Measurements from ENCODE around the gene NPM1. TPM values are rescaled to one million over a fixed set of nuclear protein-coding genes. Genes with fewer than 3 reads are reported as not detected.
A peak's percentile ranks its signal among the peaks of the same experiment; 100 is the strongest.

The NPM1 gene
- total RNA-seq, 6 donors from 2014 or later: 289 to 646 (median 517) TPM

DNA sequence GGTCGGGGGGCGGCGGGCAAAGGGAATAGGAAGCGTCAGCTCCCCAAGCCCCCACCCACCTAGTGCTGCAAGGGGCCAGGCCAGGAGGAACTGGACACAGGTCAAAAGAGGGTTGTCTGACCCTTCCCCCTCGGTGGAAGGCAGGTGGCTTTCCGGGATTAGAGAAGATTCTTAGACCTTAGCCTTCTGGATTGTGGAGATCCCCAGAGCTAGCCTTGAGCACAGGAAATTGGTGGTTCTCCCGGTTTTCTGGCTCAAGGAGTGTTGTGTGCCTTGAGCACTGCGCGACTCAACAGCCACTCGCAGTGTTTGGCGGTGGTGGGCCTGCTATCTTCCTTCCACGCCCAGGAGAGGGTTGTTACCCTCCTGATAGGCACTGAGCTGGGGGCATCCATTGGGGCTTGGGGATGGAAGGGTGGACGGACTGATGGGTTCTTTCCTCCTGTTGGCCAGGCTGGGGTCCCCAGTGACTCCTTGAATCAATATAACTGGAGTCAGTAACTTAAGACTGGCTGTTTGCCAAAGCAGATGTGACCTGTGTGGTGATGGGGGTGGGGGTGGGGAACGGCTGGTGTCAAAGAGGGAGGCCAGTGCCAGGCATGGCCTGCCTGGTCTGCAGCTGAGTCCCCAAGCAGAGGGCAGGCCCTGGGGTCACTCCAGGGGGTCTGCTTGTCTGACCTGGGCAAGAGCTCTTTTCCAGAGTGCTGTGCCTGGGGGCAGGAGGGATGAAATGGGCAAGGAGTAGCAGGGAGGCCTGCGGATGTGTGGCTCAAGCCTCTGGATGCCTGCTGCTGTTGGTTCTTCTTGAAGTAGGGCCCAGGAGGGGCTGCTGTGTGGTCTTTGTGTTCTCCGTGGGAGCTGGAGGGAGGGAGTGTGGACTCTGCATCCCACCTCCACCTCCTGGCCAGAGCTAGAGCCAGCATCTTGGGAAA is 33.9 kb downstream of the NPM1 start:
- peak overlapping the region in 2 of 4 donors; percentile 52 for H3K4me3 ChIP-seq

DNA sequence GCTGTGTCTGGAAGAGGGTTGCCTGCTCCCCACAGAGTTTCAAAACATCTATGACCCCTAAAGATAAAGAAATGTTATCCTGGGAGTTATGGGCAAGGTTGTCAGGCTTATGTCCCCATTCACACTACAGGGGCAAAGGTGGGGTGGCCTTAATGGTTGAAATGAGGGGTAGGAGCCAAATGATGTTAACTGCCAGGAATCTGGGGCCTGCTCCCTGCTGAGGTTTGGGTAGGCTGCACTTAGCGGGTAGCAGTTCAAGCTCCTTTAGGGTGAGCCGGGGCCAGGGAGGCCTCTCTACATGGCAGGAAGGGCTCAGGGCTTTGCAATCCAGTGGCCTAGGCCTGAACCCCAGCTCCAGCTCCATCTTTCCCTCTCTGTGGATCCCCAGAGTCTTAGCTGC is 34.8 kb downstream of the NPM1 start:
- WGBS, 2 donors: 100% methylated on average over 2 of the region's 2 CpGs; no CpG with 5 or more reads in 1 of the 2 donors
- H3K4me3 ChIP-seq: no peak overlapping the region
- TF ChIP-seq POLR2A (IDR thresholded peaks at IDR 0.05) (no peak), POLR2AphosphoS5 (IDR thresholded peaks at IDR 0.05) (no peak), EP300 (IDR thresholded peaks at IDR 0.05) (no peak)
- TF ChIP-seq, protein P1, sequence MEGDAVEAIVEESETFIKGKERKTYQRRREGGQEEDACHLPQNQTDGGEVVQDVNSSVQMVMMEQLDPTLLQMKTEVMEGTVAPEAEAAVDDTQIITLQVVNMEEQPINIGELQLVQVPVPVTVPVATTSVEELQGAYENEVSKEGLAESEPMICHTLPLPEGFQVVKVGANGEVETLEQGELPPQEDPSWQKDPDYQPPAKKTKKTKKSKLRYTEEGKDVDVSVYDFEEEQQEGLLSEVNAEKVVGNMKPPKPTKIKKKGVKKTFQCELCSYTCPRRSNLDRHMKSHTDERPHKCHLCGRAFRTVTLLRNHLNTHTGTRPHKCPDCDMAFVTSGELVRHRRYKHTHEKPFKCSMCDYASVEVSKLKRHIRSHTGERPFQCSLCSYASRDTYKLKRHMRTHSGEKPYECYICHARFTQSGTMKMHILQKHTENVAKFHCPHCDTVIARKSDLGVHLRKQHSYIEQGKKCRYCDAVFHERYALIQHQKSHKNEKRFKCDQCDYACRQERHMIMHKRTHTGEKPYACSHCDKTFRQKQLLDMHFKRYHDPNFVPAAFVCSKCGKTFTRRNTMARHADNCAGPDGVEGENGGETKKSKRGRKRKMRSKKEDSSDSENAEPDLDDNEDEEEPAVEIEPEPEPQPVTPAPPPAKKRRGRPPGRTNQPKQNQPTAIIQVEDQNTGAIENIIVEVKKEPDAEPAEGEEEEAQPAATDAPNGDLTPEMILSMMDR (IDR thresholded peaks at IDR 0.05): no peak
- H3K27ac ChIP-seq: no peak overlapping the region
- peaks cover 28 to 33% (median 29%) of the 10 kb centered on the region in 4 donors for H3K4me1 ChIP-seq
- H3K36me3 ChIP-seq: no peaks in the 10 kb centered on the region
- DNase-seq (no peak), ATAC-seq (ENCODE audit: low FRiP score in 2 of 2) (no peak)
- peaks cover 0 to 14% (median 0%) of the 10 kb centered on the region in 4 donors for H3K27me3 ChIP-seq
- no peaks in the 10 kb centered on the region for H3K9me3 ChIP-seq

More for the DNA sequence above, 33.9 kb downstream of the NPM1 start:
- peaks cover 28 to 33% (median 29%) of the 10 kb centered on the region in 4 donors for H3K4me1 ChIP-seq
- no peaks in the 10 kb centered on the region for H3K36me3 ChIP-seq
- 62 to 63% methylated on average over 11 to 16 of the region's 16 CpGs for WGBS, 2 donors
- no peak overlapping the region for H3K27ac ChIP-seq
- DNase-seq (no peak), ATAC-seq (ENCODE audit: low FRiP score in 2 of 2) (no peak)
- no peaks in the 10 kb centered on the region for H3K9me3 ChIP-seq
- H3K27me3 ChIP-seq: peaks cover 0 to 14% (median 0%) of the 10 kb centered on the region in 4 donors
- TF ChIP-seq EP300 (IDR thresholded peaks at IDR 0.05) (no peak), POLR2AphosphoS5 (IDR thresholded peaks at IDR 0.05) (no peak)

DNA sequence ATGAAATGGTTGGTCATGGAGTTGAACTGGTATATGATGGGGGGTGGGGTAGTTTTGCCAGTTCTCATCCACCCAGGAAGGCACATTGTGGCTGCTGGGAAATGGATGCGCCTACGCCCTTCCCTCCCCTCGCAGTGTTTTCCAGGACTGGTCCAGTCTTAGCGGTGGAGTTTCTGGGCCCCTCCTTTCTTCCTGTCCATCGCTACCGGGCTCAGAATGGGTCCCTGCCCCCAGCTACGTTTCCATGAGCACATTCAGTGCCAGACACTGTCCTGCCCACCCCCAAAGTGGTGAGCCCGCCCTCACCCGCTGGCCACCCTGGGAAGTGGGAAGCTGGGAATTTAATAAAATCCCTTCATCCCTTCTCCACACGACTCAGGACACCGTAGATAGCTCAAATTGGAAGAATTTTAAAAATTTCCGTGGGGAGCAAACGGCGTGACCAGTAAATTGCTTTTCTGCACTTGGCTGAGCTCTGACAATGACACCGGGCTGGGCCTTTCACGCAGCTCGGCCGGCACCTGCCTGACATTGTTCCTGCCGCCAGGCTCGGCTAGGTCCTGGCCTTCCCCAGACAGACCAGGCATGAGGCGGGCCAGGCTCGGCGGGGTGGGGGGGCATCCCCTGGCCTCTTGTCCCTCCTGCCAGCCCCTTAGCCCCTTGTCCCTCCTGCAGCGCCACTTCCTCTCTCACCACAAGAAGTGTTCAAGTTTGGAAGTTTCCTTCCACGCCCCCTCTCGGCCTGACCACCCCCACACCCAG is 35.4 kb downstream of the NPM1 start:
- no peak for ATAC-seq (ENCODE audit: low FRiP score in 2 of 2)
- Histone ChIP-seq H3K9me3 (no peaks in the 10 kb centered on the region), H3K4me1 (peaks cover 28 to 33% (median 29%) of the 10 kb centered on the region in 4 donors), H3K4me3 (no peak overlapping the region), H3K36me3 (no peaks in the 10 kb centered on the region), H3K27me3 (peaks cover 0 to 14% (median 0%) of the 10 kb centered on the region in 4 donors), H3K27ac (no peak overlapping the region)
- 86 to 88% methylated on average over 18 to 26 of the region's 26 CpGs for WGBS, 2 donors
- DNase-seq: no peak
- TF ChIP-seq, protein P1 (IDR thresholded peaks at IDR 0.05): no peak
- no peak for TF ChIP-seq POLR2AphosphoS5 (IDR thresholded peaks at IDR 0.05)
- TF ChIP-seq POLR2A (IDR thresholded peaks at IDR 0.05): no peak
- TF ChIP-seq EP300 (IDR thresholded peaks at IDR 0.05): no peak

DNA sequence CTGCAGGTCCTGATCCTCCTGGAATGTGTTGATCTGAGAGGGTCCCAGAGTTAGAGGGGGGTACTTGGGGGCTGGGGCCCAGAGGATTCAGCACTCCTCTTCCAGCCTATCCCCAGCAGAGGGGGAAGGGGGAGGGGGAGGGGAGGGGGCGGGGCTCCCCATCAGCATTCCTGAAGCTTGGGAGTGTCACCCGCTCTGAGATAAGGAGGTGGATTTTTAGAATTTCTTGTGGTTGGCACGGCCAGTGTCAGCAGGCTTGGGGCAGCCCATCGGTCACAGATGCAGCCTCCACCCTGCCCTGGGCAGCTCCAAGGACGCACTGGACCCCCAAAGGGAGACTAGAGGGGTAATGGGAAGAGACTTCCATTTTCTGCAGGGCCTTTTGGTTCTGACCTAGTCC is 37.1 kb downstream of the NPM1 start:
- no peak overlapping the region for H3K4me3 ChIP-seq
- H3K36me3 ChIP-seq: no peaks in the 10 kb centered on the region
- ATAC-seq (ENCODE audit: low FRiP score in 2 of 2): peak in 1 of 2 donors; percentile 31
- H3K4me1 ChIP-seq: peaks cover 14 to 18% (median 16%) of the 10 kb centered on the region in 4 donors
- WGBS, 2 donors: 66% methylated on average over 4 of the region's 5 CpGs; no CpG with 5 or more reads in 1 of the 2 donors
- DNase-seq: no peak
- H3K9me3 ChIP-seq: no peaks in the 10 kb centered on the region
- TF ChIP-seq POLR2AphosphoS5 (IDR thresholded peaks at IDR 0.05): no peak
- TF ChIP-seq, protein P1 (IDR thresholded peaks at IDR 0.05): no peak
- peaks cover 0 to 8% (median 0%) of the 10 kb centered on the region in 4 donors for H3K27me3 ChIP-seq
- H3K27ac ChIP-seq: no peak overlapping the region
